SK-N-SH (cell line): ENCODE data around the gene ADH7. TPM values are rescaled to one million over a fixed set of nuclear protein-coding genes. Genes with fewer than 3 reads are reported as not detected.

Experiments used
- CTCF ChIA-PET: fragments of 300-600, 350-600 bp; formaldehyde crosslinking; extraction: SDS; loops from one replicate; lab custom pipeline; 2021; lab: Yijun Ruan, JAX
- POLR2A ChIA-PET: fragments of 350-600 bp; sonication (Branson Sonifier 250); formaldehyde crosslinking; extraction: SDS; loops from one replicate; lab custom pipeline; 2020; ENCODE audit warnings: antibody characterized with exemption, inconsistent platforms; lab: Yijun Ruan, JAX
- DNase-seq: peaks from one replicate; pipeline ENCODE4 v3.0.0; 2012
- H2AFZ ChIP-seq: fragments of 200-600 bp; sonication (generic); 2 replicates; pipeline ENCODE4 v1.8.1; 2016; ENCODE audit warnings: antibody characterized with exemption, mild to moderate bottlenecking, low read depth
- H3F3A ChIP-seq: fragments of 200-600 bp; sonication (generic); replicated peaks from 2 replicates; pipeline ENCODE3; 2016; ENCODE audit warnings: antibody characterized with exemption, mild to moderate bottlenecking; ENCODE audit not compliant: insufficient read depth
- H3K27ac ChIP-seq, 2 experiments: fragments of 200-500 bp in 1 of 2; fragments of 200-600 bp in 1 of 2; sonication (Bioruptor generic) in 1 of 2; sonication (generic), shearing (Covaris generic) in 1 of 2; 2 replicates each; pipeline versions ENCODE4 v1.5.1 to v1.6.1; 2014 to 2016; ENCODE audit warnings: low read depth in 2 of 2, inconsistent platforms in 1 of 2, low read length in 1 of 2, mild to moderate bottlenecking in 1 of 2, mixed read lengths in 1 of 2
- H3K27me3 ChIP-seq: fragments of 200-600 bp; sonication (generic), shearing (Covaris generic); 2 replicates; pipeline ENCODE4 v1.6.1; 2016; ENCODE audit warnings: mixed run types; ENCODE audit not compliant: insufficient read depth
- H3K36me3 ChIP-seq, 2 experiments: fragments of 200-500 bp in 1 of 2; fragments of 200-600 bp in 1 of 2; sonication (Bioruptor generic) in 1 of 2; sonication (generic) in 1 of 2; replicated peaks in 1 of 2; 2 replicates each; pipeline versions ENCODE3 to v1.5.1; 2014 to 2016; ENCODE audit warnings: low read length in 1 of 2, mild to moderate bottlenecking in 1 of 2; ENCODE audit not compliant: insufficient read depth in 2 of 2, control insufficient read depth in 1 of 2
- H3K4me1 ChIP-seq, 2 experiments: fragments of 200-500 bp in 1 of 2; fragments of 200-600 bp in 1 of 2; sonication (Bioruptor generic) in 1 of 2; sonication (generic), shearing (Covaris generic) in 1 of 2; 2 replicates each; pipeline versions ENCODE4 v1.5.1 to v1.6.1; 2014 to 2016; ENCODE audit warnings: low read depth in 1 of 2, low read length in 1 of 2, mixed run types in 1 of 2; ENCODE audit not compliant: insufficient read depth in 2 of 2, control insufficient read depth in 1 of 2
- H3K4me2 ChIP-seq: fragments of 200-600 bp; sonication (generic), shearing (Covaris generic); 2 replicates; pipeline ENCODE4 v1.6.1; 2017; ENCODE audit warnings: mixed run types
- H3K4me3 ChIP-seq, 2 experiments: fragments of 200-500 bp in 1 of 2; fragments of 200-600 bp in 1 of 2; sonication (Bioruptor generic) in 1 of 2; sonication (generic), shearing (Covaris generic) in 1 of 2; 2 replicates each; pipeline versions ENCODE4 v1.5.1 to v1.8.1; 2014 to 2016; ENCODE audit warnings: low read depth in 2 of 2, inconsistent platforms in 1 of 2, low read length in 1 of 2, mild to moderate bottlenecking in 1 of 2, mixed read lengths in 1 of 2, moderate library complexity in 1 of 2
- H3K79me2 ChIP-seq: fragments of 200-600 bp; sonication (generic); 2 replicates; pipeline ENCODE4 v1.8.1; 2017; ENCODE audit warnings: mild to moderate bottlenecking; ENCODE audit not compliant: insufficient read depth
- H3K9ac ChIP-seq: fragments of 200-600 bp; sonication (generic); 2 replicates; pipeline ENCODE4 v1.6.1; 2017; ENCODE audit warnings: mixed run types
- H3K9me2 ChIP-seq: fragments of 200-600 bp; sonication (generic); 2 replicates; pipeline ENCODE4 v1.6.1; 2017; ENCODE audit warnings: mixed run types
- H3K9me3 ChIP-seq: fragments of 200-600 bp; sonication (generic); 2 replicates; pipeline ENCODE4 v1.6.1; 2017; ENCODE audit warnings: mixed run types, mild to moderate bottlenecking, moderate library complexity
- H4K20me1 ChIP-seq: fragments of 200-600 bp; sonication (generic); 2 replicates; pipeline ENCODE4 v1.6.1; 2017; ENCODE audit warnings: mild to moderate bottlenecking, mixed run types; ENCODE audit not compliant: insufficient read depth
- CHD2 ChIP-seq: fragments of 150-350 bp; IDR thresholded peaks from 2 replicates; pipeline ENCODE4 v1.6.1; 2018; ENCODE audit warnings: low read length; ENCODE audit not compliant: partially characterized antibody
- ELF1 ChIP-seq: IDR thresholded peaks from 2 replicates; pipeline ENCODE4 v1.4.0; 2012
- EZH2phosphoT487 ChIP-seq: fragments of 200-600 bp; sonication (generic); IDR thresholded peaks from 2 replicates; pipeline ENCODE4 v1.6.1; 2017; ENCODE audit warnings: low read depth, mixed run types, mild to moderate bottlenecking, antibody characterized with exemption, moderate library complexity, borderline replicate concordance
- FOSL2 ChIP-seq: IDR thresholded peaks from 2 replicates; pipeline ENCODE4 v1.4.0; 2012; ENCODE audit warnings: low read depth, mild to moderate bottlenecking, moderate library complexity, borderline replicate concordance
- FOXJ3 ChIP-seq: sonication (generic); formaldehyde crosslinking; IDR thresholded peaks from 2 replicates; pipeline ENCODE4 v1.5.1; 2020; ENCODE audit warnings: mild to moderate bottlenecking, missing genetic modification reagents
- GATA2 ChIP-seq: sonication (generic); formaldehyde crosslinking; IDR thresholded peaks from 2 replicates; pipeline ENCODE4 v1.5.0; 2020; ENCODE audit warnings: mild to moderate bottlenecking, missing genetic modification reagents
- MAX ChIP-seq: IDR thresholded peaks from 2 replicates; pipeline ENCODE4 v1.4.0; 2012; ENCODE audit warnings: low read depth
- NRF1 ChIP-seq: IDR thresholded peaks from 2 replicates; pipeline ENCODE4 v1.6.1; 2012; ENCODE audit warnings: low read depth, mild to moderate bottlenecking, low read length
- POLR2AphosphoS5 ChIP-seq: IDR thresholded peaks from 2 replicates; pipeline ENCODE4 v1.6.1; 2012; ENCODE audit warnings: low read depth, low read length
- RXRA ChIP-seq: IDR thresholded peaks from 2 replicates; pipeline ENCODE4 v1.4.0; 2012; ENCODE audit warnings: low read depth, mild to moderate bottlenecking, borderline replicate concordance
- SIN3A ChIP-seq: IDR thresholded peaks from 2 replicates; pipeline ENCODE4 v1.6.1; 2012; ENCODE audit warnings: low read depth, mild to moderate bottlenecking, low read length, moderate library complexity, borderline replicate concordance
- TAF1 ChIP-seq: IDR thresholded peaks from 2 replicates; pipeline ENCODE4 v1.6.1; 2012; ENCODE audit warnings: low read depth, mild to moderate bottlenecking, low read length, moderate library complexity, borderline replicate concordance
- TCF12 ChIP-seq: IDR thresholded peaks from 2 replicates; pipeline ENCODE4 v1.4.0; 2012
- WGBS: methylation state at CpG from one replicate; pipeline ENCODE4 v1.1.6; 2017; ENCODE audit warnings: low lambda C conversion rate; 5-methylcytosine and 5-hydroxymethylcytosine counted together
- polyA plus RNA-seq, 3 experiments: library from polyadenylated mRNA; depleted of rRNA; stranded (reverse); fragments of >200 nt; gene quantifications; 2 replicates each; pipeline ENCODE4 v1.2.3, GENCODE V29; 2012

The ADH7 gene
- polyA plus RNA-seq, 1 of the 3 experiments (the other 2 are of a cell fraction), result not detected

DNA sequence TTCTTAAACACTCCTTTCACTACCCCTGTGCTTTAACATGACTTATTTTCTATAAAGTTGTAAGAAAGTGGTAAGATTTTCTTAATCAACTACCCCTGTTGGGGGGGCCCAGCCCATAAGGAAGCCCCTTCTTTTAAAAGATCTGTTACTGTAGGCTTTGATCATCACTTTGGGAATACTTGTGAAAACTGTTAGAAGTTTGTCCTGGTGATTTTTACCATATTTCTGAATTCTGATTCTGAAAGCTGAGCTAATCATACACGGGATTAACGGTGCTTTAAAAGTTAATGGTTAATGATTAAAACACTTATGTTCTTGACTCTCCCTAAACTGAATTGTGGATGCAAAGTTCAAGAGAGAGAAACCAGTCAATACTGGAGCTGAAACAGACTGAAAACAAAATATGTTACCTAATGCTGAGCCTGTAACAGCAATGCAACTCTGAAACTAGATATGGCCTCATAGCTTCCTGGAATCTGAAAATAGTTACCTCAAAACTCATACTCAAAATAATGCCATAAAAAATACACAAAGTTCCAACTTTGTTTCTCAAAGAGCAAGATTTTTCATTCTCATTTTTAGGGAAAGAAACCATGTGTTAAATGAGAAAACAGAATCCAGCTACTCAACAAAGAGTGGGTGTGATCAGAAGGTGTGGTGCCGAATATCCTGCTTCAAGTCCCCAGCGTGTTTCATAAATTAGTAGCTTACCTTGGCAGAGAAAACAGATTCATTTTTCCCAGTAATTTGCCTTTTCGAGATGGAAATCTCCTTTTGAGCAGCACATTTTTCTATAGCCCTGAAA lies 31.6 kb downstream of the ADH7 start:
- H3K27me3 ChIP-seq, result no peaks in the 10 kb centered on the region
- H2AFZ ChIP-seq, result no peak overlapping the region; the same call in 1 of the 2 replicates
- no peaks in the 10 kb centered on the region for H3K9me3 ChIP-seq
- 0 out of 2 replicates have a peak overlapping the region, but pooled peaks have one; percentile 53 for H3K4me2 ChIP-seq
- H3K36me3 ChIP-seq, result no peaks in the 10 kb centered on the region
- peaks cover 0 to 13% of the 10 kb centered on the region in 2 experiments; a peak in 2 of 4 replicates for H3K4me1 ChIP-seq
- POLR2A ChIA-PET, result no interaction called here
- H3K27ac ChIP-seq, result peak overlapping the region in 1 of 2 experiments; percentile 77; a peak in 2 of 4 replicates
- TF ChIP-seq TAF1, result no peak
- H3K9me2 ChIP-seq, result no peaks in the 10 kb centered on the region
- DNase-seq, result no peak
- H3K4me3 ChIP-seq, result no peak overlapping the region
- H4K20me1 ChIP-seq, result no peaks in the 10 kb centered on the region
- H3K79me2 ChIP-seq, result no peaks in the 10 kb centered on the region
- H3K9ac ChIP-seq, result no peak overlapping the region
- H3F3A ChIP-seq, result peaks cover 13% of the 10 kb centered on the region
- CTCF ChIA-PET, result interaction anchor here (1.1 to 3.8 kb wide), 12 partner anchors 8 to 1252 kb away, joined by 3 to 26 read pairs (median 5); no protein-coding TSS in a partner anchor
- whole genome bisulfite sequencing, result 82% methylated on average over 5 of the region's 5 CpGs

DNA sequence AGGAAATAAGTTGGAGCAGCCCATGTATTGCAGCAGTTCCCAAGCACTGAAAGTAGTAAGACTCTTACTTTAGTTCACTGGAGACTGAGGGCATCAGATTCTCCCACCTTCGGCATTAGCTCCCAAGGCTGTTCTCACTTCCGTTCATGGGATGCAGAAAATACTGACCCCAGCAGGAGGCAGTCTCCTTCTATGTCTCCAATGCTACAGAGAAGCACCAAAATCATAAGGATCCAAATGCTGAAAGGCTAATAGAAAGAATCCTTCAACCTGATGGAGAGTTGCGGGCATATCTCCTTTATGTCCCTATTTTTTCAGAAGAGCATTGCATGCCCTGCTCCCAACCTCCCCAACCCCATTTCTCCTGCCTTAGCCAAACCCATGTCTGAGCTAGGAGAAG lies 32.4 kb downstream of the ADH7 start:
- H4K20me1 ChIP-seq, result no peaks in the 10 kb centered on the region
- CTCF ChIA-PET, result interaction anchor here (1.1 to 3.8 kb wide), 6 partner anchors 27 to 347 kb away, joined by 3 to 17 read pairs (median 6); no protein-coding TSS in a partner anchor
- TF ChIP-seq MAX (no peak), GATA2 (CRISPR knock-in tag) (no peak), TAF1 (no peak), FOXJ3 (CRISPR knock-in tag) (no peak), TCF12 (no peak), EZH2phosphoT487 (no peak), CHD2 (no peak), ELF1 (no peak), FOSL2 (no peak), RXRA (no peak), SIN3A (no peak), NRF1 (no peak), POLR2AphosphoS5 (no peak)
- WGBS, result 97% methylated on average over 3 of the region's 3 CpGs
- peaks cover 13% of the 10 kb centered on the region for H3F3A ChIP-seq
- H3K4me3 ChIP-seq, result no peak overlapping the region
- POLR2A ChIA-PET, result no interaction called here
- H2AFZ ChIP-seq, result no peak overlapping the region
- H3K4me2 ChIP-seq, result no peak overlapping the region
- no peaks in the 10 kb centered on the region for H3K79me2 ChIP-seq
- no peaks in the 10 kb centered on the region for H3K36me3 ChIP-seq
- H3K9me3 ChIP-seq, result no peaks in the 10 kb centered on the region
- H3K9ac ChIP-seq, result no peak overlapping the region
- H3K27me3 ChIP-seq, result no peaks in the 10 kb centered on the region
- DNase-seq, result no peak
- H3K4me1 ChIP-seq, result peaks cover 0 to 13% of the 10 kb centered on the region in 2 experiments; a peak in 2 of 4 replicates
- no peak overlapping the region for H3K27ac ChIP-seq
- no peaks in the 10 kb centered on the region for H3K9me2 ChIP-seq
